ENCODE measurements around the gene REPIN1. TPM values are rescaled to one million over a fixed set of nuclear protein-coding genes. Genes with fewer than 3 reads are reported as not detected.

REPIN1 gene
- polyA plus RNA-seq, 1 of the 3 experiments (the other 2 are of a cell fraction), result 91.6 TPM

- TF ChIP-seq PBX3 (IDR thresholded peaks at IDR 0.05) (no peak), CHD2 (IDR thresholded peaks at IDR 0.05; ENCODE audit: low read length, partially characterized antibody) (no peak), RFX5 (IDR thresholded peaks at IDR 0.05; ENCODE audit: low read length) (no peak), EZH2phosphoT487 (IDR thresholded peaks at IDR 0.05; ENCODE audit: borderline replicate concordance, low read depth) (no peak)
- TF ChIP-seq, protein P1, sequence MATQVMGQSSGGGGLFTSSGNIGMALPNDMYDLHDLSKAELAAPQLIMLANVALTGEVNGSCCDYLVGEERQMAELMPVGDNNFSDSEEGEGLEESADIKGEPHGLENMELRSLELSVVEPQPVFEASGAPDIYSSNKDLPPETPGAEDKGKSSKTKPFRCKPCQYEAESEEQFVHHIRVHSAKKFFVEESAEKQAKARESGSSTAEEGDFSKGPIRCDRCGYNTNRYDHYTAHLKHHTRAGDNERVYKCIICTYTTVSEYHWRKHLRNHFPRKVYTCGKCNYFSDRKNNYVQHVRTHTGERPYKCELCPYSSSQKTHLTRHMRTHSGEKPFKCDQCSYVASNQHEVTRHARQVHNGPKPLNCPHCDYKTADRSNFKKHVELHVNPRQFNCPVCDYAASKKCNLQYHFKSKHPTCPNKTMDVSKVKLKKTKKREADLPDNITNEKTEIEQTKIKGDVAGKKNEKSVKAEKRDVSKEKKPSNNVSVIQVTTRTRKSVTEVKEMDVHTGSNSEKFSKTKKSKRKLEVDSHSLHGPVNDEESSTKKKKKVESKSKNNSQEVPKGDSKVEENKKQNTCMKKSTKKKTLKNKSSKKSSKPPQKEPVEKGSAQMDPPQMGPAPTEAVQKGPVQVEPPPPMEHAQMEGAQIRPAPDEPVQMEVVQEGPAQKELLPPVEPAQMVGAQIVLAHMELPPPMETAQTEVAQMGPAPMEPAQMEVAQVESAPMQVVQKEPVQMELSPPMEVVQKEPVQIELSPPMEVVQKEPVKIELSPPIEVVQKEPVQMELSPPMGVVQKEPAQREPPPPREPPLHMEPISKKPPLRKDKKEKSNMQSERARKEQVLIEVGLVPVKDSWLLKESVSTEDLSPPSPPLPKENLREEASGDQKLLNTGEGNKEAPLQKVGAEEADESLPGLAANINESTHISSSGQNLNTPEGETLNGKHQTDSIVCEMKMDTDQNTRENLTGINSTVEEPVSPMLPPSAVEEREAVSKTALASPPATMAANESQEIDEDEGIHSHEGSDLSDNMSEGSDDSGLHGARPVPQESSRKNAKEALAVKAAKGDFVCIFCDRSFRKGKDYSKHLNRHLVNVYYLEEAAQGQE (IDR thresholded peaks at IDR 0.05; ENCODE audit: low read depth, low read length), result no peak
Observed at GRCh38 chr7:150327308-150327707, 41.3 kb upstream of the REPIN1 start (continued).

- Histone ChIP-seq H4K20me1 (ENCODE audit: insufficient read depth) (no peaks in the 10 kb centered on the region), H3K9ac (no peak overlapping the region), H3K4me1 (ENCODE audit: control insufficient read depth in 1 of 2, insufficient read depth in 2 of 2, low read depth in 1 of 2, low read length in 1 of 2) (no peaks in the 10 kb centered on the region; a peak in 1 of 4 replicates), H3K36me3 (replicated peaks in 1 of 2; ENCODE audit: control insufficient read depth in 1 of 2, insufficient read depth in 2 of 2, low read length in 1 of 2) (no peaks in the 10 kb centered on the region), H3K4me2 (no peak overlapping the region), H3F3A (replicated peaks; ENCODE audit: insufficient read depth) (no peaks in the 10 kb centered on the region), H3K9me2 (no peaks in the 10 kb centered on the region), H2AFZ (ENCODE audit: low read depth) (no peak overlapping the region), H3K27ac (ENCODE audit: low read depth in 2 of 2, low read length in 1 of 2) (no peak overlapping the region), H3K79me2 (ENCODE audit: insufficient read depth) (no peaks in the 10 kb centered on the region), H3K4me3 (ENCODE audit: low read depth in 2 of 2, low read length in 1 of 2) (no peak overlapping the region), H3K27me3 (ENCODE audit: insufficient read depth) (no peaks in the 10 kb centered on the region), H3K9me3 (no peaks in the 10 kb centered on the region)
- 83% methylated on average over 21 of the region's 22 CpGs for WGBS (ENCODE audit: low lambda C conversion rate)
- CTCF ChIA-PET, result interaction anchor here (0.7 to 1.1 kb wide), 2 partner anchors 91 to 92 kb away, joined by 3 to 4 read pairs; no protein-coding TSS in a partner anchor
- POLR2A ChIA-PET, result no interaction called here
- TF ChIP-seq TAF1 (IDR thresholded peaks at IDR 0.05; ENCODE audit: borderline replicate concordance, low read depth, low read length), result no peak
- no peak for TF ChIP-seq SMC3 (IDR thresholded peaks at IDR 0.05; ENCODE audit: low read depth, low read length)
- TF ChIP-seq MAX (IDR thresholded peaks at IDR 0.05; ENCODE audit: low read depth), result no peak
- no peak for TF ChIP-seq RFX5 (IDR thresholded peaks at IDR 0.05; ENCODE audit: low read length)
- no peak for TF ChIP-seq POLR2AphosphoS5 (IDR thresholded peaks at IDR 0.05; ENCODE audit: low read depth, low read length)
- DNase-seq, result no peak
Observed at GRCh38 chr7:150329331-150330120, 39.1 kb upstream of the REPIN1 start.
